ENCODE measurements around the gene IGSF3. TPM values are rescaled to one million over a fixed set of nuclear protein-coding genes. Genes with fewer than 3 reads are reported as not detected.
A peak's percentile ranks its signal among the peaks of the same experiment; 100 is the strongest.
"Not testable (repeated sequence)": the region's sequence is repeated elsewhere in the genome, so short reads cannot be mapped to it uniquely, and the experiment has no call there.

Gene IGSF3
- total RNA-seq, 2 donors from 2014 or later: 2.1 to 10.0 TPM

- H3K9me3 Mint-ChIP-seq; H3K27ac Mint-ChIP-seq; H3K27me3 Mint-ChIP-seq; H3K4me3 Mint-ChIP-seq; ATAC-seq (replicated peaks); H3K36me3 Mint-ChIP-seq (ENCODE audit: low read depth): not testable (repeated sequence)
- H3K4me1 Mint-ChIP-seq: peaks cover 13% of the 10 kb centered on the region
Observed at GRCh38 chr1:116642311-116643280, 24.9 kb downstream of the IGSF3 start.

- H3K27me3 Mint-ChIP-seq; H3K9me3 Mint-ChIP-seq; H3K36me3 Mint-ChIP-seq (ENCODE audit: low read depth); ATAC-seq (replicated peaks): not testable (repeated sequence)
- Mint-ChIP-seq H3K4me3 (peak overlapping the region; percentile 20), H3K27ac (peak overlapping the region; percentile 26), H3K4me1 (peaks cover 15% of the 10 kb centered on the region)
Observed at GRCh38 chr1:116637583-116637982, 29.9 kb downstream of the IGSF3 start.

GRCh38 chr1:116636584-116636983 lies 30.9 kb downstream of the IGSF3 start:
- H3K36me3 Mint-ChIP-seq (ENCODE audit: low read depth); H3K27me3 Mint-ChIP-seq; H3K27ac Mint-ChIP-seq; H3K4me3 Mint-ChIP-seq; ATAC-seq (replicated peaks); H3K9me3 Mint-ChIP-seq: not testable (repeated sequence)
- H3K4me1 Mint-ChIP-seq: peaks cover 15% of the 10 kb centered on the region

- not testable (repeated sequence) for H3K9me3 Mint-ChIP-seq; H3K27me3 Mint-ChIP-seq; ATAC-seq (replicated peaks); H3K36me3 Mint-ChIP-seq (ENCODE audit: low read depth); H3K27ac Mint-ChIP-seq; H3K4me3 Mint-ChIP-seq
- H3K4me1 Mint-ChIP-seq: peaks cover 16% of the 10 kb centered on the region
Observed at GRCh38 chr1:116634386-116634785, 33.1 kb downstream of the IGSF3 start.

GRCh38 chr1:116631996-116632925 lies 35.3 kb downstream of the IGSF3 start:
- H3K4me1 Mint-ChIP-seq: peaks cover 17% of the 10 kb centered on the region
- not testable (repeated sequence) for H3K9me3 Mint-ChIP-seq; H3K27me3 Mint-ChIP-seq; H3K4me3 Mint-ChIP-seq; H3K36me3 Mint-ChIP-seq (ENCODE audit: low read depth); ATAC-seq (replicated peaks); H3K27ac Mint-ChIP-seq

GRCh38 chr1:116631554-116631953 lies 36.0 kb downstream of the IGSF3 start:
- not testable (repeated sequence) for H3K4me3 Mint-ChIP-seq; H3K9me3 Mint-ChIP-seq; H3K36me3 Mint-ChIP-seq (ENCODE audit: low read depth); H3K27me3 Mint-ChIP-seq; H3K27ac Mint-ChIP-seq; ATAC-seq (replicated peaks)
- H3K4me1 Mint-ChIP-seq: peaks cover 17% of the 10 kb centered on the region

- H3K27ac Mint-ChIP-seq; ATAC-seq (replicated peaks): not testable (repeated sequence)
- H3K4me1 Mint-ChIP-seq: peaks cover 14% of the 10 kb centered on the region
Observed at GRCh38 chr1:116630057-116630456, 37.5 kb downstream of the IGSF3 start.

GRCh38 chr1:116629441-116629840 lies 38.1 kb downstream of the IGSF3 start:
- not testable (repeated sequence) for H3K9me3 Mint-ChIP-seq; H3K36me3 Mint-ChIP-seq (ENCODE audit: low read depth); H3K27me3 Mint-ChIP-seq; ATAC-seq (replicated peaks)
- H3K4me1 Mint-ChIP-seq: peaks cover 13% of the 10 kb centered on the region
- H3K27ac Mint-ChIP-seq: peak overlapping the region; percentile 64
- H3K4me3 Mint-ChIP-seq: peak overlapping the region; percentile 59

More at GRCh38 chr1:116630057-116630456, 37.5 kb downstream of the IGSF3 start:
- H3K4me3 Mint-ChIP-seq; H3K36me3 Mint-ChIP-seq (ENCODE audit: low read depth); H3K27me3 Mint-ChIP-seq; H3K9me3 Mint-ChIP-seq: not testable (repeated sequence)

GRCh38 chr1:116628448-116628847 lies 39.1 kb downstream of the IGSF3 start:
- Mint-ChIP-seq H3K27me3 (peaks cover 3% of the 10 kb centered on the region), H3K36me3 (ENCODE audit: low read depth) (no peaks in the 10 kb centered on the region), H3K4me1 (peaks cover 13% of the 10 kb centered on the region), H3K27ac (peak overlapping the region; percentile 64), H3K9me3 (no peaks in the 10 kb centered on the region), H3K4me3 (peak overlapping the region; percentile 59)
- no peak for ATAC-seq (replicated peaks)

GRCh38 chr1:116627357-116627756 lies 40.2 kb downstream of the IGSF3 start:
- not testable (repeated sequence) for H3K4me3 Mint-ChIP-seq; H3K36me3 Mint-ChIP-seq (ENCODE audit: low read depth); H3K9me3 Mint-ChIP-seq; ATAC-seq (replicated peaks); H3K27ac Mint-ChIP-seq; H3K27me3 Mint-ChIP-seq
- peaks cover 13% of the 10 kb centered on the region for H3K4me1 Mint-ChIP-seq

- ATAC-seq (replicated peaks); H3K36me3 Mint-ChIP-seq (ENCODE audit: low read depth); H3K27ac Mint-ChIP-seq; H3K27me3 Mint-ChIP-seq; H3K9me3 Mint-ChIP-seq; H3K4me3 Mint-ChIP-seq: not testable (repeated sequence)
- peaks cover 13% of the 10 kb centered on the region for H3K4me1 Mint-ChIP-seq
Observed at GRCh38 chr1:116626915-116627314, 40.6 kb downstream of the IGSF3 start.

GRCh38 chr1:116625155-116625554 lies 42.4 kb downstream of the IGSF3 start:
- not testable (repeated sequence) for H3K27ac Mint-ChIP-seq

GRCh38 chr1:116624040-116624439 lies 43.5 kb downstream of the IGSF3 start:
- H3K4me3 Mint-ChIP-seq: no peak overlapping the region
- peaks cover 9% of the 10 kb centered on the region for H3K4me1 Mint-ChIP-seq
- H3K27ac Mint-ChIP-seq: no peak overlapping the region
- no peak for ATAC-seq (replicated peaks)
- H3K36me3 Mint-ChIP-seq (ENCODE audit: low read depth): no peaks in the 10 kb centered on the region
- H3K9me3 Mint-ChIP-seq: no peaks in the 10 kb centered on the region
- peaks cover 5% of the 10 kb centered on the region for H3K27me3 Mint-ChIP-seq

More at GRCh38 chr1:116625155-116625554, 42.4 kb downstream of the IGSF3 start:
- not testable (repeated sequence) for H3K27me3 Mint-ChIP-seq; H3K36me3 Mint-ChIP-seq (ENCODE audit: low read depth); ATAC-seq (replicated peaks); H3K4me3 Mint-ChIP-seq; H3K9me3 Mint-ChIP-seq
- H3K4me1 Mint-ChIP-seq: peaks cover 13% of the 10 kb centered on the region

- not testable (repeated sequence) for H3K9me3 Mint-ChIP-seq; H3K36me3 Mint-ChIP-seq (ENCODE audit: low read depth); H3K27ac Mint-ChIP-seq; ATAC-seq (replicated peaks); H3K4me1 Mint-ChIP-seq; H3K27me3 Mint-ChIP-seq; H3K4me3 Mint-ChIP-seq
Observed at GRCh38 chr1:116622496-116622895, 45.0 kb downstream of the IGSF3 start.
